DOHH2 (cell line): ENCODE data around the gene SPATC1L.

ENCODE experiments used
- EZH2phosphoT487 ChIP-seq: fragments of 200-600 bp; sonication (generic); IDR thresholded peaks from 2 replicates; pipeline ENCODE4 v1.6.1; 2017; ENCODE audit warnings: borderline replicate concordance, mild to moderate bottlenecking, antibody characterized with exemption, low read length, moderate library complexity, mixed read lengths
- TF ChIP-seq, protein P1 (sequence below): fragments of 200-600 bp; sonication (generic); IDR thresholded peaks from one replicate; pipeline ENCODE4 v1.5.1; 2014; ENCODE audit warnings: antibody characterized with exemption, mild to moderate bottlenecking, low read depth, low read length; ENCODE audit not compliant: poor library complexity, severe bottlenecking

DNA sequence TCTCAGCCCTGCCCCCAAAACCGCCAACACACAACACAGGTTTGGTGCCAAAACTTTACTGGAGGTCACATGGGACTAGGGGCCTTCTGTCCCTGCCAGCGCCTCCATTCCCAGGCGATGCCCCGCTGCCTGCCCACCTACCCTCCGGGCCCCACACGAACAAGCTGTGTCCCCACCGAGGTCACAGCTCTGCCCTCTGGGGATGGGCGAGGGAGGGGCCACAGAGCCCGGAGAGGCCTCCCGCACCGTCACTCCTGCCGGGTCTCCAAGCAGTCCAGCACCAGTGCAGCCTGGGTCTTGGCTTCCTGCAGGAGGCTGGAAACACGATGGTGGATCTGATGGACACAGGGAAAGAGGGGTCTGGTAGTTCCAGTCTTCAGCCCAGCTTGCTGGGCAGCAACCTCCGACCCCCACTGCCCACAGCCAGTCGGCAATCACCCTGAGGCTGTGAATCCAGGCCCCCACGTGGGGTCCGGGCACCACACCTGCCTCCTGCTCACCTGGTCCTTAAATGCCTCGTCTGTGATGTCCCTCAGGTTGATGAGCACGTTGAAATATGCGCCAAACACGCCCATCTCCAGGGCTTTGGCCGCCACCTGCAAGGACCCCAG, 47.4 kb downstream of the SPATC1L start:
- TF ChIP-seq, protein P1, sequence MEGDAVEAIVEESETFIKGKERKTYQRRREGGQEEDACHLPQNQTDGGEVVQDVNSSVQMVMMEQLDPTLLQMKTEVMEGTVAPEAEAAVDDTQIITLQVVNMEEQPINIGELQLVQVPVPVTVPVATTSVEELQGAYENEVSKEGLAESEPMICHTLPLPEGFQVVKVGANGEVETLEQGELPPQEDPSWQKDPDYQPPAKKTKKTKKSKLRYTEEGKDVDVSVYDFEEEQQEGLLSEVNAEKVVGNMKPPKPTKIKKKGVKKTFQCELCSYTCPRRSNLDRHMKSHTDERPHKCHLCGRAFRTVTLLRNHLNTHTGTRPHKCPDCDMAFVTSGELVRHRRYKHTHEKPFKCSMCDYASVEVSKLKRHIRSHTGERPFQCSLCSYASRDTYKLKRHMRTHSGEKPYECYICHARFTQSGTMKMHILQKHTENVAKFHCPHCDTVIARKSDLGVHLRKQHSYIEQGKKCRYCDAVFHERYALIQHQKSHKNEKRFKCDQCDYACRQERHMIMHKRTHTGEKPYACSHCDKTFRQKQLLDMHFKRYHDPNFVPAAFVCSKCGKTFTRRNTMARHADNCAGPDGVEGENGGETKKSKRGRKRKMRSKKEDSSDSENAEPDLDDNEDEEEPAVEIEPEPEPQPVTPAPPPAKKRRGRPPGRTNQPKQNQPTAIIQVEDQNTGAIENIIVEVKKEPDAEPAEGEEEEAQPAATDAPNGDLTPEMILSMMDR, result no peak
- no peak for TF ChIP-seq EZH2phosphoT487
